Measurements from ENCODE around the gene DOCK1.
"Not testable (repeated sequence)": the region's sequence is repeated elsewhere in the genome, so short reads cannot be mapped to it uniquely, and the experiment has no call there.

Gene DOCK1

DNA sequence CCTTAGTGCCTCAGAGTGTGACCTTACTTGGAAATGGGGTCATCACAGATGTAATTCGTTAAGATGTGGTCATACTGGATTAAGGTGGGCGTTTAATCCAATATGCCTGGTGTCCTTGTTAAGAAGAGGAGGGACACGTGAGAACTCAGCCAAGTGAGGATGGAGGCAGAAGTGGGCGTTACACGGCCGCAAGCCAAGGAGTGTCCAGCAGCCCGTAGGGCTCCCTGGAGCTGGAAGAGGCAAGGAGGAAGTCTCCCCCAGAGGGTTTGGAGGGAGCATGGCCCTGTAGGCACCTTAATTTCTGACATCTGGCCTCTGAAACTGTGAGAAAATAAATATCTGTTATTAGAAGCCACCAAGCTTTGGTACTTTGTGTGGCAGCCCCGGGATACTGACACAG, 21.3 kb downstream of the DOCK1 start:
- DNase-seq: no peak

DNA sequence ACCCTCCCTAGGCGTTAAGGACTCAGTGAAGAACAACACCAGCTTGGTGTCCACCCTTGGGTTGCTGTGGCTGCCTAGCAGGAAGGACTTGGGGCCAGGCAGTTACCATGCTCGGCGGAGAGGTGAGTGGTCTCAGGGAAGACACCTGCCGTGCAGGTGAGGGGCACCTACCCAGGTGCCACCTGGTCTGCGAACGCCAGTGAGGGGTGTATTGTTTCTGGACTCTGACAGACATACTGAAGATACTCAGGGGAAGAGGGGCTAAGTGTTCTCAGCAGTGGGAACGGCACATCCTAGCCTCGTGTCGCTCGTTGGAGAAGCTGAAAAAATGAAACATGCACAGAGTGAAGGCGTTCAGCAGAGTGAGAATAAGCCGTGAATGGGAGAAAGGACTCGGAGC, 22.6 kb downstream of the DOCK1 start:
- no peak for DNase-seq

DNA sequence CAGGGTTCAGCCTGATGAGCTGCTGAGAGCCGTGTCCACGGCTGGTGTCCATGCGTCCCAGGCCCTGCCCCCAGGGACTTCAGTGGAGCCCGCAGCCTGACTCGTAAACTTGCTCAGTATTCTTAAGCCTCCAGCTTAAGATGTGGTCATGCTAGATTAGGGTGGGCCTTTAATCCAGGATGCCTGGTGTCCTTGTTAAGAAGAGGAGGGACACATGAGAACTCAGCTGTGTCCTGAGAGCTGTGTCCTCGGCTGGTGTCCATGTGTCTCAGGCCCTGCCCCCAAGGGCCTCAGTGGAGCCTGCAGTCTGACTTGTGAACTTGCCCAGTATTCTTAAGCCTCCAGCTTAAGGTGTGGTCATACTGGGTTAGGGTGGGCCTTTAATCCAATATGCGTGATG, 23.0 kb downstream of the DOCK1 start:
- no peak for DNase-seq

DNA sequence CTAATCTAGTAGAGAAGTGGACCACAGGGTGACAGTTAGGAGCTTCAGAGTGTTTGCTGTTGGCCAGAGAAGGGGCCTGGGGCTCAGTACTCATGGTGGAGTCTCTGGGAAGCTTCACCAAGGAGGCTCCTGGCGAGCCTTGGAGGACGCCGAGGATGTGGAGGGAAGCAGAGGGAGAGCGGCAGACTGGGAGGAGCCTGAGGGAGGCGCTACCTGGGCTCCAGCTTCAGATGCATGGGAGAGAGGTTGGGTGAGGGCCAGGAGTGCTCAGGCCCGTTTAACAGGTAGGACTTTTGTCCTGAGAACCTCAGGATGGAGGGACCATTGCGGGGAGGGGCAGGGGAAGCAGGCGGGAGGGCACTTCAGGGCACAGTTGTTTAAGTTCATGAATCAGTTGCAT, 24.2 kb downstream of the DOCK1 start:
- no peak for DNase-seq

DNA sequence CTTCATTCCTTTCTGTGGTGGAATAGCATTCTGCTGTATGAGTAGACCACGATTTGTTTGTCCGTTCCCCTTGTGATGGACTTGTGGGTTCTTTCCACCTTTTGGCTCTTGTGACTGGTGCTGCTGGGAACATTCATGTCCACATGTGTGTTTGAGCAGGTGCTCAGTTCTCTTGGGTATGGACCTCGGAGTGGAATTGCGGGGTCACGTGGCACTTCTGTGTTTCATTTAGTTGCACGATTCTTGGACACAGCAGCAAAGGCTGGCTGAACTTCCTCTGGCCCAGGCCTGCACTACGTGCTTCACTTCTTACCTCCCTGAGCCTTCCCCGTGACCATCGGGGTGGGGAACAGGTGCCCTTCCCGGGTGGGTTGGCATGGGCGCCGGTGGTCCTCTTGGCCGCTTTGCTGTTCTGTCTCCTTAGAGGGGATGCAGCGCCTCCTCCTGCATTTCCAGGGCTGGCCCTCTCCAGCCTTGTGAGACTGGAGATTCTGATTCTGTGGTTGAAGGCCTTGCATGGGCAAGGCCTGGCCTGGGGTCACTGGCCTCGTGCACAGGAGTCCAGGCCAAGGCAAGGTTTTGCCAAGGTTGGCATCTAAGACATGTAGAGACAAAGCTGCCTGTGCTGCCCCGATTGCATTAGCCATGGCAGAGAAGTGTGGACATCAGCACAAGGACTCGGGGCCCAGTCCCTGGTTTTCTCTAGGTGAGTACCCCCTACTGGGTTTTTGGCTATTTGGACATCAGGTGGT, 25.1 kb downstream of the DOCK1 start:
- DNase-seq: no peak

DNA sequence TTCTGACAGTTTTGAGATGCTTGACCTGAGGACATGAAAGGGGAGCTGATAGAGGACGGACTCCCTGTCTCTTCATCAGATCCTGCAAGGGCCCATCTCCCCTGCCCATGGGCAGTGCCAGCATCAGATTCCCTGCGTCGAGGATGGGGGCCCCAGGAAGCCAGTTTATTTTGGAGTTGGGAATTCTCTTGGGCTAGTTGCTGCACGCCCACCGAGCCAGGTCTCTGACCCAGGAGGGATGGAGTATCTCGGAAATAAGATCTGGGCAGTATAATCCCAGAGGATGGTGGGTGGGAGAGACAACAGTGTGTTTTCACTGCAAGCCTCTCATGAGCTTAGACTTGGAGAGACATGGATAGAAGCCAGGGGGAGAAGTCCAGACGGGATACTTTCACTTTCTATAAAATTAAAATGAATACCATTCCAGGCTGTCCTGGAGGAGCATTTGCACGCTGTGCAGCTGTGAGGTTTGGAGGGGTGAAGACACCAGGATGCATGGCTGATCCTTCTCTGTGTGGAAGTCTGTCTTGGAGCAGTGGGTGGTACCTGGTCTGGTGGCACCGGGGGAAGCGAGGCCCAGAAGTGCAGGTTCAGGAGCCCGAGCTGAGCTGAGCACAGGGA, 25.8 kb downstream of the DOCK1 start:
- no peak for DNase-seq

DNA sequence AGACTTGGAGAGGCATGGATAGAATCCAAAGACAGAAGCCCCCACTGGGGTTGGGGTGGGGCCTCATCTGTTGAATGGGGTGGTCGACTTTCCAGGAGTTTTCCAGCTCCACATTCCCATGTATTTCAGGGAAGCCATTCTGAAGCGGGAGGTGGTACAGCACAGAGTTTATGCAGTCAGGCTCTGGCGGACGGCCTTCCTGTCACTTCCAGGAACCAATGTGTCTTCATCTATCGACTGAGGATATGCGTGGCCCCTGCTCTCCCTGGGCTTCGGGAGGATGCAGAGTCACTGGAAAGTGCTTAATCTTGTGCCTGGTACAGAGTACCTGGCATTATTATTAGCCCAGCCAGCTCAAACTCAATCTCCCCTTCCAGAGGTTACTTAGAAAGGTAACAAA, 26.3 kb downstream of the DOCK1 start:
- no peak for DNase-seq

DNA sequence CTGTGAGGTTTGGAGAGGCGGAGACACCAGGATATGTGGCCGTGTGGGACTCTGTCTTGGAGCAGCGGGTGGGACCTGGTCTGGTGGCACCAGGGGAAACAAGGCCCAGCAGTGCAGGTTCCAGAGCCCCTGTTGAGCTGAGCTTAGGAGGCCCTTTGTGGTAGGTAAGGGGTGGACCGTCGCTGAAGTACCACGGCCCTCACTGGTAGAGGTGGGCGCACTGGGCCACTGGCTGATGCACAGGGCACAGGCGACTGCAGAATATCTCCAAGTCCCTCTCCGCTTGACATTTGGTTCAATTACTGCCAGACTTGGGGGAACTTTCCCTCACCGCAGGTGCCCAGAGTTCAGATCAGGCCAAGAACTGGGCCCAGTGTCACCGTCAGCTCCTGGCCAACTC, 27.3 kb downstream of the DOCK1 start:
- no peak for DNase-seq

DNA sequence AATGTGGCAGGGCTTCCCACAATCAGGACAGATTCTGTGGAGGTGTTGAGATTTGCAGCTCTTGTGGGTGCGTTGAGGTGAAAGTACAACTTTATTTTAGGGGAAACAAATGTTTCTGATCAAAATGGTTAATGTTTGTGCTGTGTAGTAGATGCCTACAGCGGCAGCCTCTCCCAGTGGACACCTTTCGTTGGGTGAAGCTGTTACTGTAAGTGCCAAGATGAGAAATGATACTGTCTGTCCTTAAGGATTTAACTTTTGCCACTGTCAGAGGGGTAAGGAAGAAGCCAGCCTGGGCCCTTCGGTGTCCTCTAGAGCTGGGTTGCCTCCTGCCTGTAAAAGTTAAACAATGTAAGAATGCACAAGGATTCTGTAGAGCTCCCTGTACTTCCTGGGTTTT, 27.9 kb downstream of the DOCK1 start:
- DNase-seq: no peak

DNA sequence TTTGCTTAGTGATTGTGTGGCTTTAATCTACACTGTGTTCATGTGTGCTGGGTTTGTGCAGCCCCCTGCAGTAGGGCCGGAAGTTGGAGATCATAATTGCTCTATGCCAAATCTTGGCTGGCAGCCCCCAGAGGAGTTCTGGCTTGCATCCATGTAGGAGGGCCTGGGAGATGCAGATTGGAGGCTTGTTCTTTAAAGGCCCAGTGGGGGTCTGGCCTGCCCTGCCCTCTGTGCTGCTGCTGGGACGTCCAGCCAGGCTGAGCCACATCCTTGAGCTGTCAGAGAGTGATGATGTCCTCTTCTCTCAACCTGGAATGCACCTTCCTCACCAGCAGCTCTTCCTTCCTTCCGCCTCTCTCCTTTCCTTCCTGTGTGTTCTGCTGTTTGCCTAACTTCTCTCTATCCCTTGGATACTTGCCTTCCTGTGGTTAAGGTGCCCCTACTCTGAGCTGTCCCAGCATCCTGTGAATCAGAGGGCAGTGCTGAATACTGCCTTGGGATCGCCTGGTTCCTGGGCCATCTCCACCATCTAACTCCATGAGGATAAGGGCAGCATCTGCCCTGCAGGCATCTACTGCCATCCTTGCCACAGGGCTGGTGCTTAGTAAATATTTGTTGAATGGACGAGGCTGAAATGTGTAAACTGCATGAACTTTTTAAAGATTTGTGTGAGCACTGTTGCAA, 30.2 kb downstream of the DOCK1 start:
- DNase-seq: no peak

DNA sequence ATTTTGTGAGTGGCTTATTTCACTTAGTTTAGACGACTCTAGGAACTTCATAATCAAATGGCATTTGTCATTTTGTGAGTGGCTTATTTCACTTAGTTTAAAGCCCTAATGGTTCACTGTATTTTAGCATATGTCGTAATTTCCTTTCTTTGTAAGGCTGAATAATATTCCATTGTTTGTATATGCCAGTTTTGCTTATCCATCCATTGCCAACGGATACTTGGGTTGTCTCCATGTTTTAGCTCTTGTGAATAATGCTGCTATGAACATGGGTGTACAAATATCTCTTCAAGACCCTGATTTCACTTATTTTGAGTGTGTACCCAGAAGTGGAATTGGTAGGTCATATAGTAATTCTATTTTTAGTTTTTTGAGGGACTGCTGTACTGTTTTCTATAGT, 31.8 kb downstream of the DOCK1 start:
- DNase-seq: no peak

DNA sequence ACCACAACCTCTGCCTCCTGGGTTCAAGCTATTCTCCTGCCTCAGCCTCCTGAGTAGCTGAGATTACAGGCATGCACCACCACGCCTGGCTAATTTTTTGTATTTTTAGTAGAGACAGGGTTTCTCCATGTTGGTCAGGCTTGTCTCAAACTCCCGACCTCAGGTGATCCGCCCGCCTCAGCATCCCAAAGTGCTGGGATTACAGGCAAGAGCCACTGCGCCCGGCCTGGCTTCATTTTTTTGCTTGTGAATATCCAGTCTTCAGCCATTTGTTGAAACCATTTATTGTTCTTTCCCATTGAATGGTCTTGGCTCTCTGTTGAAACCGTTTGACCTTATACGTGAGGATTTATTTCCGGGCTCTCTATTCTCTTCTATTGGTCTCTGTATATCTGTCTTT, 32.9 kb downstream of the DOCK1 start:
- not testable (repeated sequence) for DNase-seq

DNA sequence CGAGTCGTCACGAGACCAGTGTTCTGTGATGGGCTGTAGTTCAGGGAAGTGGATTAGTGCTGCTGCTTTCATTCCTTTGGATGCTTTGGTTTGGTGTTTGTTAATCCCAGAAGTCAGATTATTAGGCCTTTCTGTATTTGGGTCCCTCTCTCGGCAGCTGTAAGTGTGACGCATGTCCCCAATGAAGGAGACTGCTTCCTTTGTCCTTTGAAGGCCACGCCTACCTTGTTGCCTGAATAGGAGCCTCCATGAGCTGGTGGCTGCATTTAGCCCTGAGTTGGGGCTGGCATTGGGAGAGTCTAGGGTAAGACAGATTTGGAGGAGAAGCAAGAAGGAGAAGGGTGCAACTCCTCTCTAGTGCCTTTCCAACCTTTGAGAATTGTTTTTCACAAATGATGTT, 34.5 kb downstream of the DOCK1 start:
- DNase-seq: no peak

DNA sequence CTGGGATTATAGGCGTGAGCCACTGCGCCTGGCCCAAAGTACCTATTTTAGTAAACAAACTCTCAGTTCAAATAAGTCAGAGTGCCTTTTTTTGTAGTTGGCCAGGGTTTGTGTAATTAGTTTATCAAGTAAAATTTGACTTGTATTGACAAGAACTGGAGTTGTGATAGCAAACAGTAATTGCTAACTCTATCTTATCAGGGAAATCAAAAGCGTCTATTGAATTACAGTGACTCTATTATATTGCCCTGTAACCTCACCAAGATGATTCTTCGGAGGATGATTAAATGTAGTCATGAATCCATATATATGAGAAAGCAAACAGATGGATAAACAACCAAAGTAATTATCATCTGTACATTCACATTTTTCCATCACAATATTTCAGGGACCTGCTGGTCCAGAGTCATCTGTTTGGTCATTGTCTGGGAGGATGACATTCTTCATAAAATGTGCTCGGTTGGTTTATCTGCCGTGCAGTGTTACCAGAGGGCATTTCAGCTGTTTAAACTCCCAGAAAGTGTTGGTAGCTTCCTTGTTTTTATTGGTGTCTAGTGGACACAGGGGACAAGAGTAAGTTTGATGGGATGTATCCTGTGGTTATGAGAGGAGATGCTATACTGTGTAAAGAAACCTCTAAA, 35.6 kb downstream of the DOCK1 start:
- DNase-seq: no peak

DNA sequence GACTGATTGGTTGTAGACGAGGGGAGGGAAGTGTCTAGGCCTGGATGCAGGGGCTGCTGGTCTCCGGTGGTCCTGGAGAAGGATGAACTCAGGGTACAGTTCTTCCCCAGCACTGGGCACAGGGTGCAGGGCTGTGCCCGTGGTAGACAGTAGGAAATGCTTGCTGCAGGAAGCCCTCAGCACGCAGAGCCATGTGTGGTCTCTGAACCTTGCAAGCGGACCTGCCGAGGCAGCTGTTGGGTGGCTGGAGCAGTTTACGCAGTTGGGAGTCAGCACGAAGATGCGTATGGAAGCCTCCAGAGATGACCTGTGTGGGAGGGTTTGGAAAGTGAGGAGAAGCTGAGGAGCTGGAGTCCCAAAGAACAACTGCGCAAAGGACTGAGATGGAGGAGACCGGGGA, 39.0 kb downstream of the DOCK1 start:
- DNase-seq: no peak

DNA sequence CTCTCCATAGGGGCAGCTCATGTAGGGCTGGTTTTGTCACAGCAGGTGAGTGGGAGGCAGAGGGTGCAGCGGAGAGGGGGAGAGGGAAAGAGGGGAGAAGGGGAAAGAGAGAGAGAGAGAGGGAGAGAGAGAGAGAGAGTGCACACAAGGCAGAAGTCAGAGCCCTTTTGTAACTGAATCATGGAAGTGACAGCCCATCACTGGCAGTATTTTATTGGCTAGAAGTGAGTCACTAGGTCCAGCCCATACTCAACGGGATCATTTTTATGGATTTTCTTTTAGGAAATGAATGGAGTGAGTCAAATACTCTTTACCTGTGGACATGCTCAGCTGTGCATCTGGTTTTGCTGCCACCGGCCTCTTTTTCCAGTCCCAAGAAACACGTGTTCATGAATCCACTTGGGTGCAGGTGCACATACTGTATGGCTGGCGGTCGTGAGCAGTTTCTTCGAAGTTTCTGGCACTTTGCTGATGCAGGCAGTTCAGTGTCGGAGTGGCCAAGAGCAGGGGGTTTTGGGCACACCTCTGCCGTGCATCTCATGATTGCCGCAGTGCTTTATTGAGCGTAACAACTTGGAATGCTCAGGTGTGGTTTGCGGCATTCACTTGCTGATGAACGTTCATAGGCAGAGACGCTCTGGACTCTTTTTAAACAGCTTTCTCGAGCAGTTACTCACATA, 40.3 kb downstream of the DOCK1 start:
- no peak for DNase-seq

DNA sequence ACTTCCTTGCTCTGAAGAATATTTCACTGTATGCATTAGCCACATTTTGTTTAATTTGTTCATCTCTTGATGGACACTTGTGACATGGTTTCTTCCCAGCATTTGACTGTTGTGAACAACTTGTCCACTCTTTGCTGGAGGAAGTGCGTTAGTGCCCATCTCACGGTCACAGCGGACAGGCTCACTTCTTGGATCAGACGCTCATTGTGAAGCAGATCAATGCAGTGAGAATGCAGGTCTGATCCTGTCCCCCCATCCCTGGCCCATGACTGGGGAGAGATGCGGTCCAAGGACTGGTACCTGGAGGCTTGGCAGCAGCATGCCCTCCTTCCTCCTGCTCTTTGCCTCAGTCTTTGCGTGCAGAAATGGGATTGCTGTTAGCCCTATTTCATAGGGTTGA, 41.5 kb downstream of the DOCK1 start:
- no peak for DNase-seq

DNA sequence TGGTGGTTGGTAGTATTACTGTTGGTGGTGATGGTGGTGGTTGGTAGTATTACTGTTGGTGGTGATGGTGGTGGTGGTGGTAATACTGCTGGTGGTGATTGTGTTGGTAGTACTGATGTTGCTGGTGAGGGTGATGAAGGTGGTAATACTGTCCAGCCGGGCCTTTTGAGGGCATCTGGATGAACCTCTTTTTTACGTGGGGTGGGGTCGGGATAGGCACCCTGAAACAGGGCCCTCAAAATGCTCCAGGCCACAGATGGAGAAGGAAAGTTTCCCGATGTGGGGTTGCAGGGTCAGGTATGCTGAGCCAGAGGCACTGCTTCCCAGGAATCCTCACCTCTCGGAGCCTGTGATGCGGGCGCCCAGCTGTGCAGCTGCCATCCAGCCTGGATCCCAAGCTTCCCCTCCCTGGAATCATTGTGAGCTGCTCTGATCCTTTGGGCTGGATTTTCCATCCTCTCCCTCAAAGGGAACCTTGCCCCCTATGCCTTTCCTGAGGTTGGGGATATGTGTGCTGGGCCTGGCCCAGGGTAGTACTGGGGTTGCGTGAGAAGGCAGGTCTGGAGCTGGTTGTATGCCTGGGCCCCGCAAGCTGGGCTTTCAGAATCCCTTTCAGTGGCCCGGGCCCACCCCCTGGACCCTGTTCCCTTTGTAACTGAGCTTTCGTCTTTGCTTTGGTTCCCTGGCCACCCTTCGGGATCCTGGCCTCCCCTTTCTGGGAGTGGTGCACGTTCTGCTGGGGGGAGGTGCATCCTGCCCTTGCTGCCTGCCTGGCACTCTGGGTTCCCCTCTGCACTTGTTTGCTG, 43.3 kb downstream of the DOCK1 start:
- DNase-seq: no peak

DNA sequence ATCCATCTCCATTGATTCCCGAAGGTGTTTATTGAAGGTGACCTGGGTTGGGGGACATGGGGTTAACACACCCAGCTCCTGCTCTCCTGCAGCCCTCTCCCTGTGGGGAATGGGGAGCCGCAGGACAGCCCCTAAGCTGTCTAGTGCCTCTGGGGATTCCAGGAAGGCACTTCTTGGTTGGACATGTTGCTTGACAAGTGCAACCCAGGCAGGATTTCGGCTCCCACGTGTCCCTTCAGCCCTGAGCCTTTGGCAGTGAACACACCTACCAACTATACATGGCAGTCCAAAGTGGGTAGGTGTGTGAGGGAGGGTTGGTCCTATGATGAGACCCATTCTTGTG, 43.9 kb downstream of the DOCK1 start:
- DNase-seq: no peak

DNA sequence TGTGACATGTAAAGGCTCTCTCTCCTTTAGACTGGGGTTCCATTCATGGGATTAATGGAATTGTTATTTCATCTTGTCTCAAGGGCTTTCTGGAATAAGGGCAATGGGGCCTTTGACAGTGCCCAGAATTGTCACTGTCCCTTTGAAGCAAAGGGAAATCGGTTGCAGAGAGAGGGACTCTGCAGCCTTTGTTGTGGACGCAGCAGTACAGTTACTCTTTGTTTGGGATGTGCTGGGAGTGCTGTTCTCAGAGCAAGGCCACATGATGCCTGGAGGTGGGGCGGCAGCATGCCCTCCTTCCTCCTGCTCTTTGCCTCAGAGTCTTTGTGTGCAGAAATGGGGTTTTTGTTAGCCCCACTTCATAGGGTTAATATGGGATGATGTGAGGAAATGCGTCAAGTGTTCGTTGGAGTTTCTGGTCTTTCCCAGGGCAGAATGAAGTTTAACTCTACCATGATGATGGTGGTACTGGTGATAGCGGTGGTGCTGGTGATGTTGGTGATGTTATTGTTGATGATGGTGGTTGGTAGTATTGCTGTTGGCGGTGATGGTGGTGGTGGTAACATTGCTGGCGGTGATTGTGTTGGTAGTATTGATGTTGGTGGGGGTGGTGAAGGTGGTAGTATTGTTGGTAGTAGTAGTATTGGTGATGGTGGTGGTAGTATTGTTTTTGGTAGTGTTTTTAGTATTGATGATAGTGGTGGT, 45.3 kb downstream of the DOCK1 start:
- DNase-seq: no peak

DNA sequence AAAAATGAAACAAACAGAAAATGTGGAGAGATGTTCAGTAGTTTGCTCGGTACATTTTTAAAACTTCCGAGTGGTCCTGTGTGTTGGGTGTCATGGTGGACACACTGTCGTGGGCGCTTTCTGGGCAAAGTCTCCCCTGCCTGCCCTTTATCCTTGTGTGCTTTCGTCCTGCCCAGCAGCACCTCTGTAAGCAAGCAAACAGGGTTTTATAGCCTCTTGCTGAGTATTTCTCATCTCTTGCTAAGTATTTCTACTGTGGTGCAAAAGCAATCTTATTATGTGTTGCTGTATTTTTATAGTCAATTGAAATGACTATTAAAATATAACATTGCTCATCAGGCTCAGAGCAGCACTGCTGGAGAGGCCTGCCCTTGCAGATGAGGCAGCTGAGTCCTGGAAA, 48.7 kb downstream of the DOCK1 start:
- DNase-seq: no peak

DNA sequence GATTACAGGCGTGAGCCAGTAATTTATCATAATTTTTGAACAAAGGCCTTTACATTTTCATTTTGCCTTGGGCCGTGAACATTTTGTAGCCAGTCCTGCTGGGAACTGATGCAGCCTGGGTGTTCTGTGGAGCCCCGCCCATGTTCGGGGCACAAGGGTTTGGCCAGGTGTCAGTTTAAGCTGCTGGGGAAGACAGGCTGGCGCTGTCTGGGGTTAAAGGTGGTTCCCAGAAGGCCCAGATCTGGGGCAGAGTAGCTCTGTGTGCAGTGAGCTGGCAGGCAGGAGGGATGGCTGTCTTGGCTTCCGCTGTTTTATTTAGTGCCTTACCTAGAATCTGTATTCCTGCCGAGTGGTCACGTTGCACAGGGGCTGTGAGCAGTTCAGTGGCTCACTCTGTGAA, 50.2 kb downstream of the DOCK1 start:
- no peak for DNase-seq
